ENCODE measurements around the gene NSD1. TPM values are rescaled to one million over a fixed set of nuclear protein-coding genes. Genes with fewer than 3 reads are reported as not detected.

The NSD1 gene
- total RNA-seq, 1 donor from 2014 or later = 103 TPM

DNA sequence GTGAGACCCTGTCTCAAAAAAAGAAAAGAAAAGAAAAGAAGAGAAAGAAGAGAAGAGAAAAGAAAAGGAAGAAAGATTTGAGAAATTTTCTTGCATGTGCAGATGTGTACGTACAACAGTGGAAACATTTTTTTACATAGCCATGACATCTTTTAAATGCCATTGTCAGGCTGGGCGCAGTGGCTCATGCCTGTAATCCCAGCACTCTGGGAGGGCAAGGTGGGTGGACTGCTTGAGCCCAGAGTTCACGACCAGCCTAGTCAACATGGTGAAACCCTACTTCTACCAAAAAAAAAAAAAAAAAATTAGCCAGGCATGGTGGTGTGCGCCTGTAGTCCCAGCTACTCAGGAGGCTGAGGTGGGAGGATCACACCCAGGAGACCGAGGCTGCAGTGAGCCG, 211.3 kb downstream of the NSD1 start:
- Mint-ChIP-seq H3K9me3 (no peaks in the 10 kb centered on the region), H3K27ac (no peak overlapping the region), H3K4me1 (peaks cover 27% of the 10 kb centered on the region), H3K36me3 (ENCODE audit: low read depth) (peaks cover 46% of the 10 kb centered on the region), H3K4me3 (no peak overlapping the region), H3K27me3 (no peaks in the 10 kb centered on the region)
- DNase-seq = no peak
- intact Hi-C loops (cut with micrococcal nuclease) = no loop called here

GRCh38 chr5:177346820-177347219, 213.2 kb downstream of the NSD1 start:
- peaks cover 32% of the 10 kb centered on the region for H3K4me1 Mint-ChIP-seq

GRCh38 chr5:177347699-177348098, 214.1 kb downstream of the NSD1 start:
- Mint-ChIP-seq H3K4me1 (peaks cover 36% of the 10 kb centered on the region), H3K36me3 (ENCODE audit: low read depth) (peaks cover 33% of the 10 kb centered on the region), H3K4me3 (no peak overlapping the region), H3K27me3 (no peaks in the 10 kb centered on the region), H3K9me3 (no peaks in the 10 kb centered on the region), H3K27ac (no peak overlapping the region)
- intact Hi-C loops (cut with micrococcal nuclease) = no loop called here
- no peak for DNase-seq

More at GRCh38 chr5:177346820-177347219, 213.2 kb downstream of the NSD1 start:
- no peak for DNase-seq
- no peaks in the 10 kb centered on the region for H3K9me3 Mint-ChIP-seq
- no peaks in the 10 kb centered on the region for H3K27me3 Mint-ChIP-seq
- H3K36me3 Mint-ChIP-seq (ENCODE audit: low read depth) = peaks cover 34% of the 10 kb centered on the region
- intact Hi-C loops (cut with micrococcal nuclease) = no loop called here
- H3K4me3 Mint-ChIP-seq = no peak overlapping the region
- H3K27ac Mint-ChIP-seq = no peak overlapping the region

GRCh38 chr5:177349362-177349647, 215.7 kb downstream of the NSD1 start:
- Mint-ChIP-seq H3K4me1 (peaks cover 35% of the 10 kb centered on the region), H3K9me3 (peaks cover 2% of the 10 kb centered on the region), H3K27me3 (no peaks in the 10 kb centered on the region), H3K4me3 (peak overlapping the region; percentile 90), H3K27ac (no peak overlapping the region), H3K36me3 (ENCODE audit: low read depth) (peaks cover 27% of the 10 kb centered on the region)
- no peak for DNase-seq
- intact Hi-C loops (cut with micrococcal nuclease) = no loop called here

DNA sequence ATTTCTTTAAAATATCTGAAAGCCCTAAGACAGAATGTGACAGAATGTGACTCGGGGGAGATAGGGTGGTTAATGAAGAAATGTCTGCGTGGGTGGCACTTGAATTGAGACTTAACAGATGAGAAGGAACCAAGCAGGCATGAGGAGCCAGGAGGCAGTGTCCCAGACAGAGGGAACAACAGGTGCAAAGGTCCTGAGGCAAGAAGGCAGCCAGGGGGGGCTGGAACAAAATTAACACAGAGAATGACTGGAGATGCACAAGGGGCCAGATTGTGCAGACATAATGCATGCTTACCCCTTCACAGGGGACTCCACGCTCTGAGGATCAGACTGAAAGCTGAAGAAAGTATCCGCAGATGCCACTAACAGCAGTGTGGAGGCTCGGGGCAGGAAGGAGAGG, 216.2 kb downstream of the NSD1 start:
- H3K4me3 Mint-ChIP-seq = peak overlapping the region; percentile 90
- H3K27ac Mint-ChIP-seq = peak overlapping the region; percentile 45
- peaks cover 25% of the 10 kb centered on the region for H3K36me3 Mint-ChIP-seq (ENCODE audit: low read depth)
- H3K4me1 Mint-ChIP-seq = peaks cover 40% of the 10 kb centered on the region
- intact Hi-C loops (cut with micrococcal nuclease) = loop anchor here (10.0 kb wide), 1 partner anchor 815 kb away; the partner anchor contains the start of gene RNF44
- DNase-seq = no peak
- peaks cover 6% of the 10 kb centered on the region for H3K9me3 Mint-ChIP-seq
- no peaks in the 10 kb centered on the region for H3K27me3 Mint-ChIP-seq

Other genes starting within 250 kb of the NSD1 start
- gene HK3, start 234.4 kb upstream of the NSD1 start, total RNA-seq = 0.21 and 0.85 TPM in 2 replicates
- gene UIMC1, start 127.0 kb upstream of the NSD1 start, total RNA-seq = 65.2 and 68.5 TPM in 2 replicates
- gene ZNF346, start 111.1 kb upstream of the NSD1 start, total RNA-seq = 30.2 and 32.1 TPM in 2 replicates
- 1.6 and 2.4 TPM in 2 replicates for gene FGFR4, start 46.9 kb upstream of the NSD1 start, total RNA-seq
- 18.3 and 22.2 TPM in 2 replicates for gene RAB24, start 169.9 kb downstream of the NSD1 start, total RNA-seq
- gene PRELID1, start 170.0 kb downstream of the NSD1 start, total RNA-seq = 248 and 257 TPM in 2 replicates
- 9.1 and 11.7 TPM in 2 replicates for gene MXD3, start 178.1 kb downstream of the NSD1 start, total RNA-seq
- gene LMAN2, start 217.9 kb downstream of the NSD1 start, total RNA-seq = 105 and 108 TPM in 2 replicates
- 45.3 and 49.3 TPM in 2 replicates for gene RGS14, start 224.2 kb downstream of the NSD1 start, total RNA-seq

Measured in activated CD4-positive, alpha-beta T cell treated with anti-CD3 and anti-CD28 coated beads, Interleukin-2, amount 10 ng/mL, durations not matched to agents 24 days and 14 days (primary cell).